GM12875 (cell line): Measurements from ENCODE around the gene PHLDB3.

Experiments used
- H3K4me3 ChIP-seq: one replicate; pipeline ENCODE4 v1.5.1; 2011; ENCODE audit warnings: low read depth, low read length, control low read depth
- TF ChIP-seq, protein P1 (sequence below): IDR thresholded peaks from 2 replicates; pipeline ENCODE4 v1.5.1; 2011; ENCODE audit warnings: low read depth, mild to moderate bottlenecking, control low read depth, inconsistent platforms, low read length, moderate library complexity, borderline replicate concordance; ENCODE audit not compliant: insufficient read depth

The PHLDB3 gene

DNA sequence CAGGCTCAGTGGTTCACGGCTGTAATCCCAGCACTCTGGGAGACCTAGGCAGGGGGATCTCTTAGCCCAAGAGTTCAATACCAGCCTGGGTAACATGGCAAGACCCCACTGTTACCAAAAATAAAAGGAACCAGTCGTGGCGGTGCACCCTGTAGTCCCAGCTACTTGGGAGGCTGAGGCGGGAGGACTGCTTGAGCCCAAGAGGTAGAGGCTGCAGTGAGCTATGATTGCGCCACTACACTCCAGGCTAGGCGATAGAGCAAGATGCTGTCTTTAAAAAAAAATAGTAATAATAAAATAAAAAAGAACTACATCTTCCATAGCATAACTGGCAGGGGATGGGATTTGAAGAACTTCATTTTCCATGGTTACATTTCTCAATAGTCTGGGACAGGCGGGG lies 42.2 kb downstream of the PHLDB3 start:
- no peak overlapping the region for H3K4me3 ChIP-seq
- TF ChIP-seq, protein P1, sequence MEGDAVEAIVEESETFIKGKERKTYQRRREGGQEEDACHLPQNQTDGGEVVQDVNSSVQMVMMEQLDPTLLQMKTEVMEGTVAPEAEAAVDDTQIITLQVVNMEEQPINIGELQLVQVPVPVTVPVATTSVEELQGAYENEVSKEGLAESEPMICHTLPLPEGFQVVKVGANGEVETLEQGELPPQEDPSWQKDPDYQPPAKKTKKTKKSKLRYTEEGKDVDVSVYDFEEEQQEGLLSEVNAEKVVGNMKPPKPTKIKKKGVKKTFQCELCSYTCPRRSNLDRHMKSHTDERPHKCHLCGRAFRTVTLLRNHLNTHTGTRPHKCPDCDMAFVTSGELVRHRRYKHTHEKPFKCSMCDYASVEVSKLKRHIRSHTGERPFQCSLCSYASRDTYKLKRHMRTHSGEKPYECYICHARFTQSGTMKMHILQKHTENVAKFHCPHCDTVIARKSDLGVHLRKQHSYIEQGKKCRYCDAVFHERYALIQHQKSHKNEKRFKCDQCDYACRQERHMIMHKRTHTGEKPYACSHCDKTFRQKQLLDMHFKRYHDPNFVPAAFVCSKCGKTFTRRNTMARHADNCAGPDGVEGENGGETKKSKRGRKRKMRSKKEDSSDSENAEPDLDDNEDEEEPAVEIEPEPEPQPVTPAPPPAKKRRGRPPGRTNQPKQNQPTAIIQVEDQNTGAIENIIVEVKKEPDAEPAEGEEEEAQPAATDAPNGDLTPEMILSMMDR: no peak

DNA sequence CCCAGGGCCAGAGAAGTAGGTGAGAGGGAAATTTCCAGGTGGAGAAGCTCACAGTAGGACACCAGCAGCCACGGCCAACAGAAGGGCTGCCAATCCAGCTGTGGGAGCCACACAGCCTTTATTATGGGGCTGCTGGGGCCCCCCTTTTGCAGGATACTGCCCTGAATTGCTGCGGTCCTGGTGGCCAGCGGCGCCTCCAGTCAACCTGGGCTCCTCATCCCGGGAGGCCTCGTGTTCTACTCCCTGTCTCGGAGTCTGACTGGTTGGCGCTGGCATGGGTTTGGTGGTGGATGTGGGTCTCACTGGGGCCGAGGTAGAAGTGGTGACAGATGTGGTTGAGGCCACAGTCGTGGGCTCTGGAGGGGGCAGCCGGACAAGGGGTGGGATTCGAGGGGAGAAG lies 43.2 kb downstream of the PHLDB3 start:
- H3K4me3 ChIP-seq: no peak overlapping the region
- TF ChIP-seq, protein P1: no peak

DNA sequence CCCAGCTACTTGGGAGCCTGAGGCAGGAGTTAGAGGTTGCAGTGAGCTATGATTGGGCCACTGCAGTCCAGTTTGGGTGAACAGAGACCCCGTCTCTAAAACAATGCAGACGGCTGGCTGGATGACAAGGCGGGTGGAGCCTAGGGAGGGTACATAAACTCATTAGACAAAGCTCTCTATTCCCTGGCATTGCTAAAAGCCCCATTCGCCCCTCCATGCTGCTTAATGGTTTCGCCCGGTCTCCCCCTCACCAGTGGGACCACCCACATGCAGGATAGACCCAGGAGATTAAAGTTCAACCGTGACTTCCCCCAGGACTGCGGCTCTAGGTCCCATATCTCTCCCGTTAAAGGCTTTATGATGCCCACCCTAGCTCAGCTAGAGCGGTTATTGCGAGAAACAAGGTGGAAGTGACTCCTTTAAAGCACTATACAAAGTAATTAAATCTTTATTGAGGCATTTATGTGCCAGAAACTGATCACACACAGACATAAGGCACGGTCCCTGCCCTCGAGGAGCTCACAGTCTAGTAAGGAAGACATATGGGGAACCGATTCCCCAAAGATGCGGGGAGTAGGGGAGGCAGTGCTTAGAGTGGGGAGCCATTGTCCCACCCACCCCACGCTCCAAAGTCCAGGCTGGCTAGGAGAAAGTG lies 44.1 kb downstream of the PHLDB3 start:
- H3K4me3 ChIP-seq: no peak overlapping the region
- TF ChIP-seq, protein P1: no peak

DNA sequence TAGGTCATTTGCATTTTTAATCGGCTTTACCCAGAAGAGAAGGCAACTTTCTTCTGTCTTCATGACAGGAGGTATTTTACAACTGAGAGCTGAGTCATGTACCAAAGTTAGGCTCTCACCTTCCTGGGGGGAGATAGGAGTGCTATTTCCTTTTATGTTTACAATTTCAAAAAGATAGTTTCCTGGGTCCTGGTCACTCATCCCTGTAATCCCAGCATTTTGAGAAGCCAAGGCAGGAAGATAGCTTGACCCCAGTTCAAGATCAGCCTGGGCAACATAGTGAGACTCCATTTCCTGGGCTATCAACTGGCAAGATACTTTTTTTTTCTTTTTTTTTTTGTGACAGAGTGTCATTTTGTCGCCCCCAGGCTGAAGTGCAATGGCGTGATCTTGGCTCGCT lies 46.7 kb downstream of the PHLDB3 start:
- TF ChIP-seq, protein P1: no peak

DNA sequence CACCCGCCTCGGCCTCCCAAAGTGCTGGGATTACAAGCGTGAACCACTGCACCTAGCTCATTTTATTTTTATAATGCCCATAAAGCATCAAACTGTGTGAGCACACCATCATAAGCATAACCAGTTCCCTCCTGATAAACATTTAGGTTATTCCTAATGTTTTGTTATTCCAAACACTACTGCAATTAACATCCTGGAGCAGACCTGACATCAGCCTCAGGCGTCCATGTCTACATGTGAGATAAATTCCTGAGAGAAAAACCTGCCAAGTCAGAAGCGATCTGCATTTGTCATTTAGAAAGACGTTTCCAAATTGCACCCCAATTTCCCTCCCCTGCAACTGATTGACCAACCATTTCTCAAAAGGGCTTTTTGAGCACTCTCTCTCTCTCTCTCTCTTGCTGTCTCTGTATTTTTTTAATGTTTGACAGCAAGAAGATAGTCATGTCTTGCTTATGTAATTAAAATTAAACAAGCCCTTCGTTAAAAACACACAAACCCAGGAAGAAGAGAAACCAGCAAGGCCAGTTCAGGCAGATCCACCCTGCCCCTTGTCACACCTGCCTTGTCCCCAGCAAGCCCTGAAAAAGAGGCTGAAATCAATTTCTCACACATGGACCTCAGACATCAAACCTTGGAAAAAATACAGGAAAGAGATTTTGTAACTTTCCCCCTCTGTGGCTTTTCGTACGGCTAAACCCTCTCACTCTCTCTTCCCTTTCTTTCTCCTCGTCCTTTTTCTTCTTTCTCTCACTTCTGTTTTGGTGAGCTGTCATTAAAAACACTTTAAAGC lies 49.0 kb downstream of the PHLDB3 start:
- TF ChIP-seq, protein P1: no peak
- H3K4me3 ChIP-seq: no peak overlapping the region

More for the DNA sequence above, 46.7 kb downstream of the PHLDB3 start:
- no peak overlapping the region for H3K4me3 ChIP-seq

DNA sequence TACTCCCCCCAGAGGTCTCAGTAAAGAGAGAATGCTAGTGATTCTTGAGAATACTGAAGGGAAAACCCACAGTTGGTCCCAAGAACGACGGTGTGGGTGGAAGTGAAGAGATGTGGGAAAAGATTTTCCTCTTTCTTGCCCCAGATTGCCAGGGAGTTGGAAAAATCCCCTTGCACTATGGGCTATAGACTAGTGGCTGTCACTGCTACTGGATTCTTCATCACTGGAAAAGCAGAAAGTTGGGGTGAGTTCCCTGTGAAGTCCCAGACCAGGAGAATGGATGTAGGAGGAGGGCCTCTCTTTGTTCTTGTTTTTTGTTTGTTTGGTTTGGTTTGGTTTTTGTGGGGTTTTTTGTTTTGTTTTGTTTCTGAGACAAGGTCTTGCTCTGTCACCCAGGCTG lies 50.5 kb downstream of the PHLDB3 start:
- H3K4me3 ChIP-seq: no peak overlapping the region
- TF ChIP-seq, protein P1: no peak

DNA sequence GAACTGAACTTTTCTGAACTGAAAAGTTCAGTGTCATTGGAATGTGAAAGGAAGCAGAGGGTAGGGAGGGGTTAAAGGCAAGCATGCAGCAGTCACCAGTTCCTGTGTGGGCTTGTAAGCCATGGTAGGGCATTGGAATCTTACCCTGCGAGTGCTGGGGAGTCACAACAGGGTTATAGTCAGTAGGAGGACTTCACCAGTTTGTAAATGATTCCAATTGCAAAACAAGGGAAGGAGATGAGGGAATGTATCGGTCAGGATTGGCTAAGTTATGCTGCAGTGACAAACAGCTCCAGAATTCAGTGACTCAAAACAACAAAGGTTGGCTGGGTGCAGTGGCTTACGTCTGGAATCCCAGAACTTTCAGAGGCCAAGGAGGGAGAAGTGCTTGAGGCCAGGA lies 52.0 kb downstream of the PHLDB3 start:
- TF ChIP-seq, protein P1: no peak
- H3K4me3 ChIP-seq: no peak overlapping the region
